ENCODE data around the gene VCL. TPM values are rescaled to one million over a fixed set of nuclear protein-coding genes. Genes with fewer than 3 reads are reported as not detected.
A peak's percentile ranks its signal among the peaks of the same experiment; 100 is the strongest.

VCL gene
- total RNA-seq, 2 experiments from 2014 or later = 18.5 to 19.7 TPM

DNA sequence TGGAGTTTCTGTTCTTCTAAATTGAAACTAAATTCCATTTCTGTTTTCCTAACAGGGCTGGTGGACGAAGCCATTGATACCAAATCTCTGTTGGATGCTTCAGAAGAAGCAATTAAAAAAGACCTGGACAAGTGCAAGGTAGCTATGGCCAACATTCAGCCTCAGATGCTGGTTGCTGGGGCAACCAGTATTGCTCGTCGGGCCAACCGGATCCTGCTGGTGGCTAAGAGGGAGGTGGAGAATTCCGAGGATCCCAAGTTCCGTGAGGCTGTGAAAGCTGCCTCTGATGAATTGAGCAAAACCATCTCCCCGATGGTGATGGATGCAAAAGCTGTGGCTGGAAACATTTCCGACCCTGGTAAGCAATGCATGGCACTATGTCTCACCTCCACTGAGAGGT, 107.1 kb downstream of the VCL start:
- Mint-ChIP-seq H3K27ac (no peak overlapping the region), H3K4me1 (ENCODE audit: low read depth) (no peaks in the 10 kb centered on the region), H3K9me3 (no peaks in the 10 kb centered on the region), H3K27me3 (no peaks in the 10 kb centered on the region), H3K36me3 (ENCODE audit: low read depth) (peaks cover 94% of the 10 kb centered on the region), H3K4me3 (no peak overlapping the region)
- TF ChIP-seq, protein P1, sequence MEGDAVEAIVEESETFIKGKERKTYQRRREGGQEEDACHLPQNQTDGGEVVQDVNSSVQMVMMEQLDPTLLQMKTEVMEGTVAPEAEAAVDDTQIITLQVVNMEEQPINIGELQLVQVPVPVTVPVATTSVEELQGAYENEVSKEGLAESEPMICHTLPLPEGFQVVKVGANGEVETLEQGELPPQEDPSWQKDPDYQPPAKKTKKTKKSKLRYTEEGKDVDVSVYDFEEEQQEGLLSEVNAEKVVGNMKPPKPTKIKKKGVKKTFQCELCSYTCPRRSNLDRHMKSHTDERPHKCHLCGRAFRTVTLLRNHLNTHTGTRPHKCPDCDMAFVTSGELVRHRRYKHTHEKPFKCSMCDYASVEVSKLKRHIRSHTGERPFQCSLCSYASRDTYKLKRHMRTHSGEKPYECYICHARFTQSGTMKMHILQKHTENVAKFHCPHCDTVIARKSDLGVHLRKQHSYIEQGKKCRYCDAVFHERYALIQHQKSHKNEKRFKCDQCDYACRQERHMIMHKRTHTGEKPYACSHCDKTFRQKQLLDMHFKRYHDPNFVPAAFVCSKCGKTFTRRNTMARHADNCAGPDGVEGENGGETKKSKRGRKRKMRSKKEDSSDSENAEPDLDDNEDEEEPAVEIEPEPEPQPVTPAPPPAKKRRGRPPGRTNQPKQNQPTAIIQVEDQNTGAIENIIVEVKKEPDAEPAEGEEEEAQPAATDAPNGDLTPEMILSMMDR (IDR thresholded peaks at IDR 0.05) = no peak
- Histone ChIP-seq H3K27me3 (ENCODE audit: control insufficient read depth in 1 of 2, insufficient read depth in 2 of 2, low read length in 2 of 2) (no peaks in the 10 kb centered on the region), H3K4me1 (ENCODE audit: insufficient read depth, low read length) (no peaks in the 10 kb centered on the region), H3K36me3 (ENCODE audit: insufficient read depth, low read length) (peaks cover 82% of the 10 kb centered on the region), H3K27ac (ENCODE audit: low read depth in 1 of 2, low read length in 2 of 2) (no peak overlapping the region), H3K9me3 (ENCODE audit: control insufficient read depth in 1 of 2, insufficient read depth in 1 of 2, low read length in 2 of 2) (no peaks in the 10 kb centered on the region), H3K4me3 (ENCODE audit: low read length) (no peak overlapping the region)
- intact Hi-C loops (cut with DNase I, micrococcal nuclease) = no loop called here
- ChIA-PET CTCF (no interaction called here), POLR2A (no interaction called here)
- no peak for DNase-seq
- no peak for ATAC-seq (ENCODE audit: poor library complexity)

- Mint-ChIP-seq H3K27me3 (no peaks in the 10 kb centered on the region), H3K27ac (peak overlapping the region; percentile 13), H3K4me1 (ENCODE audit: low read depth) (no peaks in the 10 kb centered on the region), H3K36me3 (ENCODE audit: low read depth) (peaks cover 97% of the 10 kb centered on the region), H3K4me3 (no peak overlapping the region), H3K9me3 (no peaks in the 10 kb centered on the region)
- Histone ChIP-seq H3K27ac (ENCODE audit: low read depth in 1 of 2, low read length in 2 of 2) (no peak overlapping the region), H3K9me3 (ENCODE audit: control insufficient read depth in 1 of 2, insufficient read depth in 1 of 2, low read length in 2 of 2) (no peaks in the 10 kb centered on the region), H3K4me1 (ENCODE audit: insufficient read depth, low read length) (no peaks in the 10 kb centered on the region), H3K27me3 (ENCODE audit: control insufficient read depth in 1 of 2, insufficient read depth in 2 of 2, low read length in 2 of 2) (no peaks in the 10 kb centered on the region), H3K36me3 (ENCODE audit: insufficient read depth, low read length) (peaks cover 89% of the 10 kb centered on the region), H3K4me3 (ENCODE audit: low read length) (no peak overlapping the region)
- POLR2A ChIA-PET = no interaction called here
- TF ChIP-seq, protein P1 (IDR thresholded peaks at IDR 0.05) = no peak
- no peak for DNase-seq
- CTCF ChIA-PET = no interaction called here
- ATAC-seq (ENCODE audit: poor library complexity) = no peak
- intact Hi-C loops (cut with DNase I, micrococcal nuclease) = no loop called here
Observed at GRCh38 chr10:74107391-74107790, 109.5 kb downstream of the VCL start.

DNA sequence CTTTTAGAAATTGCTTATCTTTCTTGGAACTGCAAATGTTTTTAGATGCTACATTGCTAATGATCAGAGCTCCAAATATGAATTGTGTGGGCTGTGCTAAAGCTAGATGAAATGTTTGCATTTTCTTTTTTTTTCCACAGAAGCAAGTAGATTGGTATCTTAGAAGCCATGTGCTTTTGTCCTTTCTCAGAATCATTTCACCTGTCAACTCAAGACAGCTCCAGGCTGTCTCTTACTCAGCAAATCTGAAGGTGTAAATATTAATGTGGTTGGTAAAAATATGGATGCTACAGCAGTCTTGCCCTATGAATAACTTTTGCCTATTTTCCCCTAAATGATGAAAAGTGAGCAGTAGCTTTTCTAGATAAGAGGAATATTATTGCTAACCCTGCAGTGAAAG, 111.5 kb downstream of the VCL start:
- Histone ChIP-seq H3K36me3 (ENCODE audit: insufficient read depth, low read length) (peaks cover 94% of the 10 kb centered on the region), H3K27me3 (ENCODE audit: control insufficient read depth in 1 of 2, insufficient read depth in 2 of 2, low read length in 2 of 2) (no peaks in the 10 kb centered on the region), H3K4me1 (ENCODE audit: insufficient read depth, low read length) (no peaks in the 10 kb centered on the region), H3K9me3 (ENCODE audit: control insufficient read depth in 1 of 2, insufficient read depth in 1 of 2, low read length in 2 of 2) (no peaks in the 10 kb centered on the region), H3K27ac (ENCODE audit: low read depth in 1 of 2, low read length in 2 of 2) (no peak overlapping the region), H3K4me3 (ENCODE audit: low read length) (no peak overlapping the region)
- ATAC-seq (ENCODE audit: poor library complexity) (no peak), DNase-seq (no peak)
- Mint-ChIP-seq H3K27me3 (no peaks in the 10 kb centered on the region), H3K4me1 (ENCODE audit: low read depth) (no peaks in the 10 kb centered on the region), H3K27ac (peak overlapping the region; percentile 37), H3K36me3 (ENCODE audit: low read depth) (peaks cover 97% of the 10 kb centered on the region), H3K4me3 (no peak overlapping the region), H3K9me3 (no peaks in the 10 kb centered on the region)
- intact Hi-C loops (cut with DNase I, micrococcal nuclease) = no loop called here
- TF ChIP-seq, protein P1 (IDR thresholded peaks at IDR 0.05) = no peak
- POLR2A ChIA-PET = interaction anchor here (1.5 kb wide), 1 partner anchor 14 kb away, joined by 4 read pairs; no protein-coding TSS in a partner anchor
- CTCF ChIA-PET = interaction anchor here (0.6 to 0.8 kb wide), 2 partner anchors 9 to 30 kb away, joined by 3 to 5 read pairs; no protein-coding TSS in a partner anchor

Measured in CD4-positive, alpha-beta T cell (primary cell).